ENCODE measurements around the gene PRR19. TPM values are rescaled to one million over a fixed set of nuclear protein-coding genes. Genes with fewer than 3 reads are reported as not detected.

Gene PRR19
- total and polyA plus RNA-seq, 10 of the 15 experiments (the other 5 are each of a cell fraction or from before 2014, with no cell fraction given): 0.09 to 1.7 (median 0.73) TPM; not detected in 1

DNA sequence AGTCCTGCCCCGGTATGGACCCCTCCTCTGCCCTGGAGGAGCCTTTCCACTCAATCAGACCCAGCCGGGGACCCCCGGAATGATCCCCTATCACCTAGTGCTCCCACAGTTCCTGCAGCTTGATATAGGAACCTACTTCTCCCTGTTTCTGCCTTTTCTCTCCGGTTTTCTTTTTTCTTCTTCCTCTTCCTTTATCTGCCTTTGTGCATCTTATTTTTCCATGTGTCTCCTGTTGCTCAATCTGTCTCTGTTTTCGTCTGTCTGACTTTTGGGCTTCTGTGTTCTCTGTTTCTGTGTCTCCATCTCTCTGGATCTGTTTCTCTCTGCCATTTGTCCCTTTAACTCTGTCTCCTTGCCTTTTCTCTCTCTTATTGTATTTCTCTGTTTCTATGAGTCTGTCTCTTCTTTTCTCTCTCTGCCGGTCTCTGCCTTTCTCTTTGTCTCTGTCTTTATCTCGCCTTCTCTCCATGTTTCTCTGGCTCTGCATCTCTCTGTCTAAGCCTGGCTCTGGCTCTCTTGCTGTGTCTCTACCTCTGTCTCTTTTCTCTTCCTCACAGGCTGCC lies 33.5 kb downstream of the PRR19 start (continued):
- TF ChIP-seq, protein P1, sequence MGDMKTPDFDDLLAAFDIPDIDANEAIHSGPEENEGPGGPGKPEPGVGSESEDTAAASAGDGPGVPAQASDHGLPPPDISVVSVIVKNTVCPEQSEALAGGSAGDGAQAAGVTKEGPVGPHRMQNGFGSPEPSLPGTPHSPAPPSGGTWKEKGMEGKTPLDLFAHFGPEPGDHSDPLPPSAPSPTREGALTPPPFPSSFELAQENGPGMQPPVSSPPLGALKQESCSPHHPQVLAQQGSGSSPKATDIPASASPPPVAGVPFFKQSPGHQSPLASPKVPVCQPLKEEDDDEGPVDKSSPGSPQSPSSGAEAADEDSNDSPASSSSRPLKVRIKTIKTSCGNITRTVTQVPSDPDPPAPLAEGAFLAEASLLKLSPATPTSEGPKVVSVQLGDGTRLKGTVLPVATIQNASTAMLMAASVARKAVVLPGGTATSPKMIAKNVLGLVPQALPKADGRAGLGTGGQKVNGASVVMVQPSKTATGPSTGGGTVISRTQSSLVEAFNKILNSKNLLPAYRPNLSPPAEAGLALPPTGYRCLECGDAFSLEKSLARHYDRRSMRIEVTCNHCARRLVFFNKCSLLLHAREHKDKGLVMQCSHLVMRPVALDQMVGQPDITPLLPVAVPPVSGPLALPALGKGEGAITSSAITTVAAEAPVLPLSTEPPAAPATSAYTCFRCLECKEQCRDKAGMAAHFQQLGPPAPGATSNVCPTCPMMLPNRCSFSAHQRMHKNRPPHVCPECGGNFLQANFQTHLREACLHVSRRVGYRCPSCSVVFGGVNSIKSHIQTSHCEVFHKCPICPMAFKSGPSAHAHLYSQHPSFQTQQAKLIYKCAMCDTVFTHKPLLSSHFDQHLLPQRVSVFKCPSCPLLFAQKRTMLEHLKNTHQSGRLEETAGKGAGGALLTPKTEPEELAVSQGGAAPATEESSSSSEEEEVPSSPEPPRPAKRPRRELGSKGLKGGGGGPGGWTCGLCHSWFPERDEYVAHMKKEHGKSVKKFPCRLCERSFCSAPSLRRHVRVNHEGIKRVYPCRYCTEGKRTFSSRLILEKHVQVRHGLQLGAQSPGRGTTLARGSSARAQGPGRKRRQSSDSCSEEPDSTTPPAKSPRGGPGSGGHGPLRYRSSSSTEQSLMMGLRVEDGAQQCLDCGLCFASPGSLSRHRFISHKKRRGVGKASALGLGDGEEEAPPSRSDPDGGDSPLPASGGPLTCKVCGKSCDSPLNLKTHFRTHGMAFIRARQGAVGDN (IDR thresholded peaks at IDR 0.05): no peak

DNA sequence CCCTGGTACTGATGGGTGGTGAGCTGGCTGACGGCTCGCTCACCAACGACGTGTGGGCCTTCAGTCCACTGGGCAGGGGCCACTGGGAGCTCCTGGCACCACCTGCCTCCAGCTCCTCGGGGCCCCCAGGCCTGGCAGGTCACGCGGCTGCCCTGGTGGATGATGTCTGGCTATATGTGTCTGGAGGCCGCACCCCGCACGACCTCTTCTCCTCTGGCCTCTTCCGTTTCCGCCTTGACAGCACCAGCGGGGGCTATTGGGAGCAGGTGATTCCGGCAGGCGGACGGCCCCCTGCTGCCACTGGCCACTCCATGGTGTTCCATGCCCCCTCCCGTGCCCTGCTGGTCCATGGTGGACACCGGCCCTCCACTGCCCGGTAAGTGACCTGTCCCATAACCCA lies 34.0 kb downstream of the PRR19 start:
- CTCF ChIA-PET: no interaction called here
- H3K4me2 ChIP-seq (ENCODE audit: control insufficient read depth, insufficient read depth): no peak overlapping the region
- no peak for DNase-seq (ENCODE audit: low read depth, low spot score)
- no TSS peak for BruUV-seq (replicated peaks)
- H3K79me2 ChIP-seq (ENCODE audit: control insufficient read depth, insufficient read depth, low read length): no peaks in the 10 kb centered on the region
- no peak for FAIRE-seq
- no peak overlapping the region for H3K27ac ChIP-seq (ENCODE audit: control insufficient read depth, insufficient read depth)
- H3K9ac ChIP-seq (ENCODE audit: control insufficient read depth, insufficient read depth, low read length): no peak overlapping the region
- no peaks in the 10 kb centered on the region for H3K4me1 ChIP-seq (ENCODE audit: control insufficient read depth, insufficient read depth, low read length)
- intact Hi-C loops (cut with micrococcal nuclease; ENCODE audit: unreplicated experiment) (no loop called here), in situ Hi-C loops (cut with MboI) (no loop called here)
- no peak for ATAC-seq
- no peak for TF ChIP-seq SUZ12 (IDR thresholded peaks at IDR 0.05; ENCODE audit: unreplicated experiment)
- TF ChIP-seq NR2C2 (IDR thresholded peaks at IDR 0.05; ENCODE audit: borderline replicate concordance, control insufficient read depth, insufficient read length, low read depth): no peak
- TF ChIP-seq CEBPB (IDR thresholded peaks at IDR 0.05; ENCODE audit: borderline replicate concordance in 1 of 2, low read depth in 2 of 2, low read length in 2 of 2): no peak
- TF ChIP-seq CREB1 (IDR thresholded peaks at IDR 0.05; ENCODE audit: low read depth): no peak
- TF ChIP-seq FOS (IDR thresholded peaks at IDR 0.05; ENCODE audit: borderline replicate concordance, extremely low read depth, insufficient read length): no peak
- no peak for TF ChIP-seq SMAD1 (IDR thresholded peaks at IDR 0.05; ENCODE audit: low read depth, partially characterized antibody)
- TF ChIP-seq SP1 (IDR thresholded peaks at IDR 0.05; ENCODE audit: low read depth, low read length): no peak
- TF ChIP-seq, protein P2, sequence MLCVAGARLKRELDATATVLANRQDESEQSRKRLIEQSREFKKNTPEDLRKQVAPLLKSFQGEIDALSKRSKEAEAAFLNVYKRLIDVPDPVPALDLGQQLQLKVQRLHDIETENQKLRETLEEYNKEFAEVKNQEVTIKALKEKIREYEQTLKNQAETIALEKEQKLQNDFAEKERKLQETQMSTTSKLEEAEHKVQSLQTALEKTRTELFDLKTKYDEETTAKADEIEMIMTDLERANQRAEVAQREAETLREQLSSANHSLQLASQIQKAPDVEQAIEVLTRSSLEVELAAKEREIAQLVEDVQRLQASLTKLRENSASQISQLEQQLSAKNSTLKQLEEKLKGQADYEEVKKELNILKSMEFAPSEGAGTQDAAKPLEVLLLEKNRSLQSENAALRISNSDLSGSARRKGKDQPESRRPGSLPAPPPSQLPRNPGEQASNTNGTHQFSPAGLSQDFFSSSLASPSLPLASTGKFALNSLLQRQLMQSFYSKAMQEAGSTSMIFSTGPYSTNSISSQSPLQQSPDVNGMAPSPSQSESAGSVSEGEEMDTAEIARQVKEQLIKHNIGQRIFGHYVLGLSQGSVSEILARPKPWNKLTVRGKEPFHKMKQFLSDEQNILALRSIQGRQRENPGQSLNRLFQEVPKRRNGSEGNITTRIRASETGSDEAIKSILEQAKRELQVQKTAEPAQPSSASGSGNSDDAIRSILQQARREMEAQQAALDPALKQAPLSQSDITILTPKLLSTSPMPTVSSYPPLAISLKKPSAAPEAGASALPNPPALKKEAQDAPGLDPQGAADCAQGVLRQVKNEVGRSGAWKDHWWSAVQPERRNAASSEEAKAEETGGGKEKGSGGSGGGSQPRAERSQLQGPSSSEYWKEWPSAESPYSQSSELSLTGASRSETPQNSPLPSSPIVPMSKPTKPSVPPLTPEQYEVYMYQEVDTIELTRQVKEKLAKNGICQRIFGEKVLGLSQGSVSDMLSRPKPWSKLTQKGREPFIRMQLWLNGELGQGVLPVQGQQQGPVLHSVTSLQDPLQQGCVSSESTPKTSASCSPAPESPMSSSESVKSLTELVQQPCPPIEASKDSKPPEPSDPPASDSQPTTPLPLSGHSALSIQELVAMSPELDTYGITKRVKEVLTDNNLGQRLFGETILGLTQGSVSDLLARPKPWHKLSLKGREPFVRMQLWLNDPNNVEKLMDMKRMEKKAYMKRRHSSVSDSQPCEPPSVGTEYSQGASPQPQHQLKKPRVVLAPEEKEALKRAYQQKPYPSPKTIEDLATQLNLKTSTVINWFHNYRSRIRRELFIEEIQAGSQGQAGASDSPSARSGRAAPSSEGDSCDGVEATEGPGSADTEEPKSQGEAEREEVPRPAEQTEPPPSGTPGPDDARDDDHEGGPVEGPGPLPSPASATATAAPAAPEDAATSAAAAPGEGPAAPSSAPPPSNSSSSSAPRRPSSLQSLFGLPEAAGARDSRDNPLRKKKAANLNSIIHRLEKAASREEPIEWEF (IDR thresholded peaks at IDR 0.05; ENCODE audit: insufficient replicate concordance, low read depth, low read length): no peak
- TF ChIP-seq, protein P3, sequence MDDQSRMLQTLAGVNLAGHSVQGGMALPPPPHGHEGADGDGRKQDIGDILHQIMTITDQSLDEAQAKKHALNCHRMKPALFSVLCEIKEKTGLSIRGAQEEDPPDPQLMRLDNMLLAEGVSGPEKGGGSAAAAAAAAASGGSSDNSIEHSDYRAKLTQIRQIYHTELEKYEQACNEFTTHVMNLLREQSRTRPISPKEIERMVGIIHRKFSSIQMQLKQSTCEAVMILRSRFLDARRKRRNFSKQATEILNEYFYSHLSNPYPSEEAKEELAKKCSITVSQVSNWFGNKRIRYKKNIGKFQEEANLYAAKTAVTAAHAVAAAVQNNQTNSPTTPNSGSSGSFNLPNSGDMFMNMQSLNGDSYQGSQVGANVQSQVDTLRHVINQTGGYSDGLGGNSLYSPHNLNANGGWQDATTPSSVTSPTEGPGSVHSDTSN (IDR thresholded peaks at IDR 0.05; ENCODE audit: insufficient replicate concordance, low read depth, low read length): no peak
- no peak overlapping the region for H2AFZ ChIP-seq (ENCODE audit: control insufficient read depth, low read depth, low read length)
- POLR2A ChIA-PET: no interaction called here
- WGBS (ENCODE audit: insufficient coverage, insufficient replicate concordance, low lambda C conversion rate, missing lambda C conversion rate): 88% methylated on average over 19 of the region's 19 CpGs
- SMC1A ChIA-PET (ENCODE audit: uncharacterized antibody, unreplicated experiment): no interaction called here
- H3K36me3 ChIP-seq (ENCODE audit: control insufficient read depth in 2 of 2, insufficient read depth in 2 of 2, low read length in 1 of 2): peaks cover 0 to 3% of the 10 kb centered on the region in 2 experiments; a peak in 3 of 4 replicates
- H3K9me3 ChIP-seq (replicated peaks; ENCODE audit: control insufficient read depth, insufficient read depth, low read length): no peaks in the 10 kb centered on the region
- no peak overlapping the region for H3K4me3 ChIP-seq
- no peaks in the 10 kb centered on the region for H4K20me1 ChIP-seq (ENCODE audit: control insufficient read depth, insufficient read depth)
- RAD21 ChIA-PET (ENCODE audit: unreplicated experiment): no interaction called here
- no peaks in the 10 kb centered on the region for H3K27me3 ChIP-seq (replicated peaks in 1 of 2; ENCODE audit: control insufficient read depth in 2 of 2, insufficient read depth in 2 of 2, low read length in 1 of 2)

Data from GM12878 (cell line).